NCI-H2107 (cell line): ENCODE data around the gene XRCC5.
"Not testable (repeated sequence)": the region's sequence is repeated elsewhere in the genome, so short reads cannot be mapped to it uniquely, and the experiment has no call there.

Source experiments
- DNase-seq: peaks from one replicate; lab custom pipeline; 2025; lab: John Stamatoyannopoulos, UW

The XRCC5 gene

GRCh38 chr2:216108967-216109921, at the start of gene XRCC5:
XRCC5 (plus strand) TSS chr2:216109348; CDS start chr2:216109437, 89 bp downstream.
- DNase-seq, result peak; percentile 97

- no peak for DNase-seq
Measured at GRCh38 chr2:216064014-216064630, 45.0 kb upstream of the XRCC5 start.

- no peak for DNase-seq
Measured at GRCh38 chr2:216064665-216065064, 44.5 kb upstream of the XRCC5 start.

GRCh38 chr2:216066230-216066629, 42.9 kb upstream of the XRCC5 start:
- no peak for DNase-seq

GRCh38 chr2:216069028-216069427, 40.1 kb upstream of the XRCC5 start:
- no peak for DNase-seq

GRCh38 chr2:216070195-216070594, 39.0 kb upstream of the XRCC5 start:
- DNase-seq, result no peak

GRCh38 chr2:216071111-216071851, 37.9 kb upstream of the XRCC5 start:
- no peak for DNase-seq

GRCh38 chr2:216072473-216072872, 36.7 kb upstream of the XRCC5 start:
- no peak for DNase-seq

- DNase-seq, result no peak
Measured at GRCh38 chr2:216073773-216074172, 35.4 kb upstream of the XRCC5 start.

- DNase-seq, result no peak
Measured at GRCh38 chr2:216074380-216074779, 34.8 kb upstream of the XRCC5 start.

- DNase-seq, result no peak
Measured at GRCh38 chr2:216074794-216075193, 34.4 kb upstream of the XRCC5 start.

- DNase-seq, result no peak
Measured at GRCh38 chr2:216075510-216076485, 33.4 kb upstream of the XRCC5 start.

GRCh38 chr2:216078776-216079175, 30.4 kb upstream of the XRCC5 start:
- no peak for DNase-seq

- DNase-seq, result not testable (repeated sequence)
Measured at GRCh38 chr2:216080048-216080447, 29.1 kb upstream of the XRCC5 start.

GRCh38 chr2:216081012-216081411, 28.1 kb upstream of the XRCC5 start:
- no peak for DNase-seq

- DNase-seq, result peak; percentile 66
Measured at GRCh38 chr2:216081487-216082116, 27.5 kb upstream of the XRCC5 start, which contains the start of the genes PECR and TMEM169. PECR (minus strand) TSS chr2:216081809; CDS start chr2:216081741, 68 bp downstream. TMEM169 (plus strand) TSS chr2:216081919; CDS start chr2:216095964, 14,045 bp downstream.

- DNase-seq, result no peak
Measured at GRCh38 chr2:216082117-216082711, 26.9 kb upstream of the XRCC5 start.

- no peak for DNase-seq
Measured at GRCh38 chr2:216082805-216083204, 26.3 kb upstream of the XRCC5 start.

- DNase-seq, result peak; percentile 59
Measured at GRCh38 chr2:216083464-216084281, 25.5 kb upstream of the XRCC5 start.
